MM.1S (cell line): ENCODE measurements around the gene CDC42SE2.

Experiments used
- DNase-seq: peaks from one replicate; pipeline ENCODE4 v3.0.0-alpha.2; 2015
- H2AFZ ChIP-seq: fragments of 300-600 bp; sonication (generic); 2 replicates; pipeline ENCODE4 v1.6.0; 2016; ENCODE audit warnings: antibody characterized with exemption, low read length
- H3F3A ChIP-seq: fragments of 300-600 bp; sonication (generic); 2 replicates; pipeline ENCODE4 v1.6.1; 2016; ENCODE audit warnings: mild to moderate bottlenecking, antibody characterized with exemption, low read length, moderate library complexity, mixed read lengths; ENCODE audit not compliant: insufficient read depth
- H3K27ac ChIP-seq: fragments of 300-600 bp; sonication (generic); 2 replicates; pipeline ENCODE4 v1.5.1; 2016; ENCODE audit warnings: mild to moderate bottlenecking, low read length
- H3K27me3 ChIP-seq: fragments of 300-600 bp; sonication (generic); replicated peaks from 2 replicates; pipeline ENCODE4 v1.6.0; 2016; ENCODE audit warnings: low read length; ENCODE audit not compliant: insufficient read depth
- H3K36me3 ChIP-seq: fragments of 300-600 bp; sonication (generic); replicated peaks from 2 replicates; pipeline ENCODE4 v1.6.1; 2016; ENCODE audit warnings: mild to moderate bottlenecking, low read length, mixed read lengths; ENCODE audit not compliant: insufficient read depth
- H3K4me1 ChIP-seq: fragments of 300-600 bp; sonication (generic); 2 replicates; pipeline ENCODE4 v1.6.1; 2016; ENCODE audit warnings: low read length, mixed read lengths
- H3K4me2 ChIP-seq: fragments of 300-600 bp; sonication (generic); 2 replicates; pipeline ENCODE4 v1.6.0; 2016; ENCODE audit warnings: low read depth, low read length
- H3K4me3 ChIP-seq: fragments of 300-600 bp; sonication (generic); 2 replicates; pipeline ENCODE4 v1.5.1; 2016; ENCODE audit warnings: low read length, mixed read lengths
- H3K79me2 ChIP-seq: fragments of 300-600 bp; sonication (generic); 2 replicates; pipeline ENCODE4 v1.6.1; 2016; ENCODE audit warnings: mixed run types, low read length, mixed read lengths
- H3K9ac ChIP-seq: fragments of 300-600 bp; sonication (generic); 2 replicates; pipeline ENCODE4 v1.6.1; 2016; ENCODE audit warnings: low read length, mixed read lengths
- H3K9me2 ChIP-seq: fragments of 300-600 bp; sonication (generic); replicated peaks from 2 replicates; pipeline ENCODE4 v1.6.1; 2016; ENCODE audit warnings: mild to moderate bottlenecking, low read length, mixed read lengths; ENCODE audit not compliant: insufficient read depth
- H3K9me3 ChIP-seq: fragments of 300-600 bp; sonication (generic); replicated peaks from 2 replicates; pipeline ENCODE4 v1.6.1; 2016; ENCODE audit warnings: mild to moderate bottlenecking, low read length, mixed read lengths; ENCODE audit not compliant: insufficient read depth
- H4K20me1 ChIP-seq: fragments of 300-600 bp; sonication (generic); 2 replicates; pipeline ENCODE4 v1.6.1; 2016; ENCODE audit warnings: mild to moderate bottlenecking, low read length, moderate library complexity, mixed read lengths; ENCODE audit not compliant: insufficient read depth
- CTCF ChIP-seq: fragments of 300-600 bp; sonication (generic); IDR thresholded peaks from 2 replicates; pipeline ENCODE4 v1.5.1; 2016; ENCODE audit warnings: antibody characterized with exemption, low read length, mixed read lengths
- EZH2 ChIP-seq: fragments of 300-600 bp; sonication (generic); optimal IDR thresholded peaks from 2 replicates; pipeline ENCODE3; 2017; ENCODE audit warnings: low read depth, mild to moderate bottlenecking, antibody characterized with exemption, low read length, mixed read lengths
- EZH2phosphoT487 ChIP-seq: fragments of 300-600 bp; sonication (generic); IDR thresholded peaks from 2 replicates; pipeline ENCODE4 v1.6.1; 2018; ENCODE audit warnings: antibody characterized with exemption, low read length

Gene CDC42SE2

DNA sequence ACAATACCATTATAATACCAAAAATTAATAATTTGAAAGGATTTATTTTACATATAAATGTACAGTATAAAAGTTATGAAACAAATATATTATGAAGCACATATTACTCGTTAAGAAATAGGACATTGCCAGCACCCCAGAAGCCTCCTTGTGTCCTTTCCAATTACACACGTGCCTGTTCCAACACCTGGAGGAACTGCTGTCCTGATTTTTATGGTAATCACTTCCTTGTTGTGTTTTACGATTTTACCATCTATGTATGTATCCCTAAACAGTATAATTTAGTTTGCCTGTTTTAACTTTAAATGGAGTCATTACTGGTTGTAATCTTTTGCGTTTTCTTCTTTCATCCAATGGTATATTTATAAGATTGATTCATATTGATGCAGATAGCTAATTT lies 105.0 kb downstream of the CDC42SE2 start:
- no peaks in the 10 kb centered on the region for H3K27me3 ChIP-seq

GRCh38 chr5:131369558-131369957 lies 105.7 kb downstream of the CDC42SE2 start:
- DNase-seq: no peak
- Histone ChIP-seq H3K27ac (no peak overlapping the region), H3K4me1 (peaks cover 30% of the 10 kb centered on the region), H3K27me3 (no peaks in the 10 kb centered on the region), H4K20me1 (no peaks in the 10 kb centered on the region), H3K79me2 (peaks cover 89% of the 10 kb centered on the region), H3K4me2 (no peak overlapping the region), H3K9me2 (no peaks in the 10 kb centered on the region), H2AFZ (no peak overlapping the region), H3K4me3 (no peak overlapping the region), H3K36me3 (0 out of 2 replicates have a peak, but pooled peaks cover 3% of the 10 kb centered on the region), H3K9me3 (no peaks in the 10 kb centered on the region), H3F3A (peaks cover 20% of the 10 kb centered on the region), H3K9ac (no peak overlapping the region)
- TF ChIP-seq CTCF (no peak), EZH2phosphoT487 (no peak), EZH2 (no peak)

More for the DNA sequence above, 105.0 kb downstream of the CDC42SE2 start:
- Histone ChIP-seq H3K4me1 (peaks cover 26% of the 10 kb centered on the region), H3K79me2 (peaks cover 94% of the 10 kb centered on the region), H3K9me2 (no peaks in the 10 kb centered on the region), H3F3A (peaks cover 13% of the 10 kb centered on the region), H3K27ac (no peak overlapping the region), H2AFZ (no peak overlapping the region), H4K20me1 (no peaks in the 10 kb centered on the region), H3K9me3 (no peaks in the 10 kb centered on the region), H3K4me3 (no peak overlapping the region), H3K4me2 (no peak overlapping the region), H3K9ac (no peak overlapping the region), H3K36me3 (0 out of 2 replicates have a peak, but pooled peaks cover 3% of the 10 kb centered on the region)
- no peak for DNase-seq
- no peak for TF ChIP-seq EZH2phosphoT487
- no peak for TF ChIP-seq CTCF
- TF ChIP-seq EZH2: no peak

DNA sequence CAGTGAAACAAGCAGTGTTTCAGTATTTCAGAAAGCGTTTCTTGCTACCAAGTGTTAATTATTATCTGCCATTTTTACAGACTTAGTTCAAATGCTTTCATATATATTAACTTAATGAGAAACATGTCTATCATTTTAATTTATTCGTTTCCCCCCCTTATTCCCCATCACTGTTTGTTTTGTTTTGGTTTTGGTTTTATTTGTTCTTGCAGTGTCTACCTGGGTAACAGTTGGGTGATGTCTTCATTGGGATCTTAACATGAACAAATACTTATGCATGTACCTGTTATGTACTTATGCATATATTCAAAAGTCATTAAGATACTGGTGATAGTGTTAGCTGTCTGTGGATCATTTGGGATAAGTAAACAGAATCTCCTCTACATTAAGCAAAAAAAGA lies 108.0 kb downstream of the CDC42SE2 start:
- Histone ChIP-seq H3K27ac (no peak overlapping the region), H3K4me2 (no peak overlapping the region), H4K20me1 (no peaks in the 10 kb centered on the region), H3K79me2 (peaks cover 84% of the 10 kb centered on the region), H3K27me3 (no peaks in the 10 kb centered on the region), H3K4me3 (no peak overlapping the region), H3K9me3 (no peaks in the 10 kb centered on the region), H3K9ac (no peak overlapping the region), H3F3A (peaks cover 32% of the 10 kb centered on the region), H3K4me1 (peaks cover 44% of the 10 kb centered on the region), H2AFZ (no peak overlapping the region), H3K9me2 (no peaks in the 10 kb centered on the region), H3K36me3 (0 out of 2 replicates have a peak, but pooled peaks cover 3% of the 10 kb centered on the region)
- DNase-seq: no peak
- TF ChIP-seq CTCF: no peak
- no peak for TF ChIP-seq EZH2phosphoT487
